Measurements from ENCODE around the gene ARHGAP12.

Gene ARHGAP12

DNA sequence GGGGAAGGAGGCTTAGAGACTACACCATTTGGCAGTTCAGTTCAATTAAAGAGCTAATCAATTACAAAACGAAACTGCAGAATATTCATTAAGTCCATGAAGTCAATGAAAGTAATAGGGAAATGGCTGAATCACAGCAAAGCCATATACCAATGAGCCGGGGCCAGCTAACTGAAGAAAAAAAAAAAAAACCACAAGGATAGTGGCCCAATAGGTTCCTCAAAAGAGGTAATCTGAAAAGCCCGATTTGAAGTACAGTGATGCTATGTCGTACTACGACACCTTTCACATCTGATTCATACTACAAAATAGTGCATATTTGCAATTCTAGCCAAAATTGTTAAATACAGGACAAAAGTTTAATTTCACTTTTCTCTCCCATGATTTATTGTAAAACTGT, 2.5 kb downstream of the ARHGAP12 start:
- H3K4me2 ChIP-seq (ENCODE audit: low read length): no peak overlapping the region

DNA sequence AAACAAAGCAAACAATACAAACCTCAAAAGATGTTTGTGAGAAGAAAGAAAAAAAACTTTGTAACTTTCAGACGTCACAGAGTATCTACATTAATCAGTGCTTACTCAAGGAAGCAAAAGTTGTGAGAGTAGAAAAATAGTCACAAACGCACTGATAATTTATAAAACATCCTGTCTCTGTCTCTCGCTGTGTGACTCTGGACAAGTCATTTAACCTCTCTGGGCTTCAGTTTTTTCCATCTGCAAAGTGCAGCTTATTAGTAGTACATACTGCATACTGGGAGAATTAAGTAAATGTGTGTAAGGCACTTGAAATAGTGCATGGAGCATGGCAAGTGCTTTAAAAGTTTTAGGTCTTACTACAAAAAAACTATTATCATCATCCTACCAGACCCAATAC, 3.8 kb downstream of the ARHGAP12 start:
- Histone ChIP-seq H3K9me3 (ENCODE audit: low read length) (peaks cover 9% of the 10 kb centered on the region), H3K79me2 (ENCODE audit: insufficient read depth, low read length) (0 out of 2 replicates have a peak, but pooled peaks cover 4% of the 10 kb centered on the region), H3K27me3 (ENCODE audit: insufficient read depth, low read length) (no peaks in the 10 kb centered on the region), H3K9ac (ENCODE audit: low read length) (no peak overlapping the region), H3K4me1 (ENCODE audit: insufficient read depth, low read length, severe bottlenecking) (peaks cover 17% of the 10 kb centered on the region), H3K36me3 (ENCODE audit: insufficient read depth, low read length) (peaks cover 9% of the 10 kb centered on the region; the same call in 1 of the 2 replicates), H4K20me1 (ENCODE audit: insufficient read depth, low read length) (no peaks in the 10 kb centered on the region), H3K4me2 (ENCODE audit: low read length) (no peak overlapping the region), H3F3A (ENCODE audit: insufficient read depth, low read length) (no peaks in the 10 kb centered on the region), H3K9me2 (ENCODE audit: low read depth, low read length) (no peaks in the 10 kb centered on the region), H3K4me3 (ENCODE audit: low read depth, low read length, poor library complexity, severe bottlenecking) (no peak overlapping the region), H3K27ac (ENCODE audit: low read depth, low read length, poor library complexity, severe bottlenecking) (no peak overlapping the region), H2AFZ (ENCODE audit: low read length) (no peak overlapping the region)
- TF ChIP-seq EZH2 (IDR thresholded peaks at IDR 0.05; ENCODE audit: borderline replicate concordance, low read length): no peak
- TF ChIP-seq, protein P1, sequence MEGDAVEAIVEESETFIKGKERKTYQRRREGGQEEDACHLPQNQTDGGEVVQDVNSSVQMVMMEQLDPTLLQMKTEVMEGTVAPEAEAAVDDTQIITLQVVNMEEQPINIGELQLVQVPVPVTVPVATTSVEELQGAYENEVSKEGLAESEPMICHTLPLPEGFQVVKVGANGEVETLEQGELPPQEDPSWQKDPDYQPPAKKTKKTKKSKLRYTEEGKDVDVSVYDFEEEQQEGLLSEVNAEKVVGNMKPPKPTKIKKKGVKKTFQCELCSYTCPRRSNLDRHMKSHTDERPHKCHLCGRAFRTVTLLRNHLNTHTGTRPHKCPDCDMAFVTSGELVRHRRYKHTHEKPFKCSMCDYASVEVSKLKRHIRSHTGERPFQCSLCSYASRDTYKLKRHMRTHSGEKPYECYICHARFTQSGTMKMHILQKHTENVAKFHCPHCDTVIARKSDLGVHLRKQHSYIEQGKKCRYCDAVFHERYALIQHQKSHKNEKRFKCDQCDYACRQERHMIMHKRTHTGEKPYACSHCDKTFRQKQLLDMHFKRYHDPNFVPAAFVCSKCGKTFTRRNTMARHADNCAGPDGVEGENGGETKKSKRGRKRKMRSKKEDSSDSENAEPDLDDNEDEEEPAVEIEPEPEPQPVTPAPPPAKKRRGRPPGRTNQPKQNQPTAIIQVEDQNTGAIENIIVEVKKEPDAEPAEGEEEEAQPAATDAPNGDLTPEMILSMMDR (IDR thresholded peaks at IDR 0.05; ENCODE audit: low read length): no peak

More for the DNA sequence above, 2.5 kb downstream of the ARHGAP12 start:
- no peak overlapping the region for H3K4me3 ChIP-seq (ENCODE audit: low read depth, low read length, poor library complexity, severe bottlenecking)
- no peaks in the 10 kb centered on the region for H3F3A ChIP-seq (ENCODE audit: insufficient read depth, low read length)
- H2AFZ ChIP-seq (ENCODE audit: low read length): no peak overlapping the region
- no peaks in the 10 kb centered on the region for H3K9me2 ChIP-seq (ENCODE audit: low read depth, low read length)
- peaks cover 9% of the 10 kb centered on the region; the same call in 1 of the 2 replicates for H3K36me3 ChIP-seq (ENCODE audit: insufficient read depth, low read length)
- TF ChIP-seq, protein P1 (IDR thresholded peaks at IDR 0.05; ENCODE audit: low read length): no peak
- TF ChIP-seq EZH2 (IDR thresholded peaks at IDR 0.05; ENCODE audit: borderline replicate concordance, low read length): no peak
- H3K4me1 ChIP-seq (ENCODE audit: insufficient read depth, low read length, severe bottlenecking): peaks cover 31% of the 10 kb centered on the region
- no peak overlapping the region for H3K9ac ChIP-seq (ENCODE audit: low read length)
- no peaks in the 10 kb centered on the region for H3K27me3 ChIP-seq (ENCODE audit: insufficient read depth, low read length)
- no peaks in the 10 kb centered on the region for H4K20me1 ChIP-seq (ENCODE audit: insufficient read depth, low read length)
- H3K27ac ChIP-seq (ENCODE audit: low read depth, low read length, poor library complexity, severe bottlenecking): no peak overlapping the region
- peaks cover 9% of the 10 kb centered on the region for H3K9me3 ChIP-seq (ENCODE audit: low read length)
- 0 out of 2 replicates have a peak, but pooled peaks cover 4% of the 10 kb centered on the region for H3K79me2 ChIP-seq (ENCODE audit: insufficient read depth, low read length)

GRCh38 chr10:31923389-31923788, 5.2 kb downstream of the ARHGAP12 start:
- Histone ChIP-seq H2AFZ (ENCODE audit: low read length) (no peak overlapping the region), H3K4me3 (ENCODE audit: low read depth, low read length, poor library complexity, severe bottlenecking) (no peak overlapping the region), H3K9me2 (ENCODE audit: low read depth, low read length) (no peaks in the 10 kb centered on the region), H3K4me2 (ENCODE audit: low read length) (no peak overlapping the region), H3K27ac (ENCODE audit: low read depth, low read length, poor library complexity, severe bottlenecking) (no peak overlapping the region), H4K20me1 (ENCODE audit: insufficient read depth, low read length) (no peaks in the 10 kb centered on the region), H3K36me3 (ENCODE audit: insufficient read depth, low read length) (peaks cover 9% of the 10 kb centered on the region; the same call in 1 of the 2 replicates), H3K79me2 (ENCODE audit: insufficient read depth, low read length) (0 out of 2 replicates have a peak, but pooled peaks cover 4% of the 10 kb centered on the region), H3K9ac (ENCODE audit: low read length) (no peak overlapping the region), H3K4me1 (ENCODE audit: insufficient read depth, low read length, severe bottlenecking) (peaks cover 12% of the 10 kb centered on the region), H3F3A (ENCODE audit: insufficient read depth, low read length) (no peaks in the 10 kb centered on the region), H3K9me3 (ENCODE audit: low read length) (peaks cover 9% of the 10 kb centered on the region), H3K27me3 (ENCODE audit: insufficient read depth, low read length) (no peaks in the 10 kb centered on the region)
- TF ChIP-seq, protein P1 (IDR thresholded peaks at IDR 0.05; ENCODE audit: low read length): no peak
- TF ChIP-seq EZH2 (IDR thresholded peaks at IDR 0.05; ENCODE audit: borderline replicate concordance, low read length): no peak
